Keratinocyte (primary cell): ENCODE results near the gene DLG2.
"Not testable (repeated sequence)": the region's sequence is repeated elsewhere in the genome, so short reads cannot be mapped to it uniquely, and the experiment has no call there.

Experiments
- EZH2 ChIP-seq: IDR thresholded peaks from one replicate; pipeline ENCODE4 v1.6.1; 2012; ENCODE audit warnings: inconsistent platforms, mild to moderate bottlenecking, low read length, moderate library complexity
- TF ChIP-seq, protein P1 (sequence below), 3 experiments: IDR thresholded peaks in 1 of 3; conservative IDR thresholded peaks in 1 of 3; optimal IDR thresholded peaks in 1 of 3; 2 replicates in 2 of 3; 3 replicates in 1 of 3; pipeline versions ENCODE3 to v1.5.1; 2011; ENCODE audit warnings: low read length in 3 of 3, mild to moderate bottlenecking in 3 of 3, moderate library complexity in 2 of 3, control low read depth in 1 of 3, inconsistent platforms in 1 of 3; ENCODE audit not compliant: insufficient read depth in 2 of 3; ENCODE audit errors: extremely low read depth in 1 of 3

- TF ChIP-seq, protein P1, sequence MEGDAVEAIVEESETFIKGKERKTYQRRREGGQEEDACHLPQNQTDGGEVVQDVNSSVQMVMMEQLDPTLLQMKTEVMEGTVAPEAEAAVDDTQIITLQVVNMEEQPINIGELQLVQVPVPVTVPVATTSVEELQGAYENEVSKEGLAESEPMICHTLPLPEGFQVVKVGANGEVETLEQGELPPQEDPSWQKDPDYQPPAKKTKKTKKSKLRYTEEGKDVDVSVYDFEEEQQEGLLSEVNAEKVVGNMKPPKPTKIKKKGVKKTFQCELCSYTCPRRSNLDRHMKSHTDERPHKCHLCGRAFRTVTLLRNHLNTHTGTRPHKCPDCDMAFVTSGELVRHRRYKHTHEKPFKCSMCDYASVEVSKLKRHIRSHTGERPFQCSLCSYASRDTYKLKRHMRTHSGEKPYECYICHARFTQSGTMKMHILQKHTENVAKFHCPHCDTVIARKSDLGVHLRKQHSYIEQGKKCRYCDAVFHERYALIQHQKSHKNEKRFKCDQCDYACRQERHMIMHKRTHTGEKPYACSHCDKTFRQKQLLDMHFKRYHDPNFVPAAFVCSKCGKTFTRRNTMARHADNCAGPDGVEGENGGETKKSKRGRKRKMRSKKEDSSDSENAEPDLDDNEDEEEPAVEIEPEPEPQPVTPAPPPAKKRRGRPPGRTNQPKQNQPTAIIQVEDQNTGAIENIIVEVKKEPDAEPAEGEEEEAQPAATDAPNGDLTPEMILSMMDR (optimal IDR thresholded peaks at IDR 0.05 in 1 of 3, IDR thresholded peaks at IDR 0.05 in 1 of 3, conservative IDR thresholded peaks at IDR 0.05 in 1 of 3; ENCODE audit: extremely low read depth in 1 of 3, insufficient read depth in 2 of 3, low read length in 3 of 3): not testable (repeated sequence)
- not testable (repeated sequence) for TF ChIP-seq EZH2
These were observed 2039.3 kb downstream of the DLG2 start for GRCh38 chr11:83587797-83588196.
